NCI-H510A (cell line): ENCODE measurements around the gene STX7.

Experiments
- DNase-seq: peaks from one replicate; lab custom pipeline; 2025; lab: John Stamatoyannopoulos, UW

STX7 gene

GRCh38 chr6:132506869-132507808, 5.8 kb downstream of the STX7 start:
- DNase-seq: no peak

GRCh38 chr6:132506461-132506860, 6.5 kb downstream of the STX7 start:
- DNase-seq: no peak

- no peak for DNase-seq
These were observed 7.8 kb downstream of the STX7 start for GRCh38 chr6:132505158-132505557.

- no peak for DNase-seq
These were observed 8.2 kb downstream of the STX7 start for GRCh38 chr6:132504757-132505156.

- DNase-seq: no peak
These were observed 13.2 kb downstream of the STX7 start for GRCh38 chr6:132499757-132500156.

DNA sequence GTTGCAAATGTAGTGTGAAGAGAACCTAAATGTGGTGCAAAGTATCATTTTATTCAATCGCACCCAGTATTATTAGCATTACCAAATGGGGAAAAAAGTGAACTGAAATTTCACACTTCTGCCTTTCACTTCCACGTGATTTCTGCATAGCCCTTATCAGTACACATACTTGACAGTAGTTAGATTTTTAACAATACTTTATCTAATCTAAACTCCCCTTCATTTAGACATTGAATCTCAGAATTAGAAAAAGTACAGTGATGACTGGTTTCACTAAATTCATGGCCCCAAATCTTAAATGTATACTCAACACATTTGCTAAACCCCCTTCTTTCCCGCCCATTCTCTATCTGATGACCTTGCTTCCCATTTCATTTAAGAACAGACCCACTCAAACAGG, 14.3 kb downstream of the STX7 start:
- no peak for DNase-seq

DNA sequence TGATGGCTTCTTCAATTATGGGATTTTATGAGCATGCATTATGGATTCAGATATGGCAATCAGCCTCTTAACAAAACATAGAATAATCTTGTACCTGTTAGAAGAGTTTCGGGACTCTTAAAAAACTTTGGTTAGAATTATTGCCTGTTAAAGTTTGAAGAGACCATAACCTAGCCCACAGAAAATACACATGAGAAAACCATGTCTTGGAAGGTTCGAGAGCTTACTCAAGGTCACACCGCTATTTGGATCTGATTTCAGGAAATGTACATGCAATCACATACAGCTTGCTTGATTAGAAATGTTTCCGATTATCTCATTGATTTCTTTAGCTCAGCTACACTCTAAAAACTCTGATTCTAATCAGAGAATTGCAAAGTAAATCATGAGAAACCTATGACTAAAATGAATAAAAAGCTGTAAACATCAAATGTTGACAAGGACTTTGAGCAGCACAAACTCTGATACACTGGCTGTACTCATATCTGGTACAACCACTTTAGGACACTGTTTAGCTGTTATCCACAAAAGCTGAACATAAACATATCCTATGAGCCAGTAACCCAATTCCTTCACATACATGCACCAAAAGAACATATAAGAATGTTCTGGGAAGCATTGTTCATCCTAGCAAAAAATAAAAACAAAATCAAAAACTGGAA, 16.3 kb downstream of the STX7 start:
- DNase-seq: no peak

- no peak for DNase-seq
These were observed 17.3 kb downstream of the STX7 start for GRCh38 chr6:132495604-132496079.

DNA sequence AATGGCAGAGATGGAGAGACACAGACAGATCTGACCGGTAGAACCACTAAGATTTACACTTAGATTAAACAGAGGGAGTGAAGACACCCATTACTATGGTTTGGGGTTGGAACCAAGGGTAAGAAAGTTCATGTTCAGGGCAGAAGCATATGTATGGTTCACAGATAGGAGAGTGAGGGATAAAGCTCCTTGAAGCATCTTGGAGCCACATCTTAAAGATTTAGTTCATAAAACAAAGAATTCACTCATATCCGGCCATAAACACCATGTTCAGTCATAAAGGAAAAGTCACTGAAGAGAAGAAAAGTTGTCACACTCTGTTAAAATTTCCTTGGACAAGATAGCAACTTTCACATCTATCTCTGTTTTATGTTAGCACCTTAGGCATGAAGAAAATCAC, 18.0 kb downstream of the STX7 start:
- DNase-seq: no peak

DNA sequence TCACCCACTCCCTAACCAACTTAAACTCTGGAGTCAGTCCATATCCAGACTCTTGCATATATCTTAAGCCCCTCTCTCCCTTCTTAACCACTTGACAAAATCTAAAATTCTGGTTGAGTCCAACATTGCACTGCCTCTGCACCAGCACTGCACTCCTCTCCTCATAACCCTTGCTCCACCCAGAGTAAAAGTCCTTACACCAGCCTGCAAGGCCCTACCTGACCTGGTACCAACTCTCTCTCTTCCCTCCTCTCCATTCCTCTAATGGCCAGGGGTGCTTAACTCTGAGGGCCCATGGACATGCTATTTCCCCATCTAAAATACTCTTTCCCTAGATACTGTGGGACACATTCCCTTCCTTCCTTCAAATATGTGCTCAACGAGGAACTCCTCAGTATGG, 21.0 kb downstream of the STX7 start:
- no peak for DNase-seq

DNA sequence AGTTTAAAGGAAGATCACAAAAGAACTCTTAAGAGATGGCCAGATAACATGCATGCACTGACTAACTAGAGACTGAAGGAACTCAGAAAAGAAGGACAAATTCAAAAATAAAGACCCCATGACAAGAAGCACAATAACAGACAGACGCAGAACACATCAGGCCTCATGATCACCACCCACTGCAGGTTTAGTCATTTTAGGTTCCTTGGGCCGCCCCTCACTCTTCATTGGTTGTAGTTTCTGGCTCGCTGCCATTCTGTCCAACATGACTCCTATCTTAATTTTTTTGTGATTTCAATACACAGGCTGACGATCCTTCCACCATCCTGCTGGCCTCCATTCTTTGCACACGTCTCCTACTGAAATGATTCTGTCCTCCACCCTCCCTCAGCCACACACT, 21.6 kb downstream of the STX7 start:
- no peak for DNase-seq

GRCh38 chr6:132490478-132491204, 22.3 kb downstream of the STX7 start:
- no peak for DNase-seq

- no peak for DNase-seq
These were observed 22.9 kb downstream of the STX7 start for GRCh38 chr6:132490024-132490423.

DNA sequence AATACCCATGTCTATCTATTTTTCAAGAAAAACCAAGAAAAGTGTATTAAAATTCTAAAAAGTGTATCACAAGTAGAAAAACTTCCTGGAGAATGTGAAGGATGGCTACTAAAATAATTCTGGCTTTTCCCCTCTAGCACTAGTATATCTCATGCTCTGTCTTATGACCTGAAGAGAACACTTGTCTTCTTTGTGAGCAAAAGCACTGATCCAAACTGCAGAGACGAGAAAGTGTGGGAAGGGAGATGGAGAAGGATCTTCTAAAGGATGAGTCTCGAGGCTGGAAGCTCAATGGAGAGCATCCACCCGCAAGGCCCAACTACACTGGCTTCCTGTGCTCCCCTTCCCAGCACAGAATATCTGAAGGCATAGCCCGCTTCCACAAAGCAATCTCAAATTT, 23.5 kb downstream of the STX7 start:
- no peak for DNase-seq

DNA sequence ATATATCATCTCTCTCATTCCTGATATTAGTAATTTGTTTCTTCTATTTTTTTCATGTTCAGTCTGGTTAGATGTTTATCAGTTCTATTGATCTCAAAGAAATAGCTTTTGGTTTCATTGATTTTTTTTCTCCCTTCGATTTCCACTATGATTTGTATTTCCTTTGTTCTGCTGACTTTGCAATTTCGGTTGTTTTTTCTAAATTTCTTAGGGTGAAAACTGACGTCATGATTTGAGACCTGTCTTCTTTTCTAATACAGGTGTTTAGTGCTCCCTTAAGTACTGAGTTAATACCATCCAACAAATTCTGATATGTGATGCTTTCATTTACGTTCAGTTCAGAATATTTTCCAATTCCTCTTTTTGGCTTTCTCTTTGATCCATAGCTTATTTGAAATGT, 25.2 kb downstream of the STX7 start:
- DNase-seq: no peak

GRCh38 chr6:132484680-132485018, 28.3 kb downstream of the STX7 start:
- DNase-seq: no peak

DNA sequence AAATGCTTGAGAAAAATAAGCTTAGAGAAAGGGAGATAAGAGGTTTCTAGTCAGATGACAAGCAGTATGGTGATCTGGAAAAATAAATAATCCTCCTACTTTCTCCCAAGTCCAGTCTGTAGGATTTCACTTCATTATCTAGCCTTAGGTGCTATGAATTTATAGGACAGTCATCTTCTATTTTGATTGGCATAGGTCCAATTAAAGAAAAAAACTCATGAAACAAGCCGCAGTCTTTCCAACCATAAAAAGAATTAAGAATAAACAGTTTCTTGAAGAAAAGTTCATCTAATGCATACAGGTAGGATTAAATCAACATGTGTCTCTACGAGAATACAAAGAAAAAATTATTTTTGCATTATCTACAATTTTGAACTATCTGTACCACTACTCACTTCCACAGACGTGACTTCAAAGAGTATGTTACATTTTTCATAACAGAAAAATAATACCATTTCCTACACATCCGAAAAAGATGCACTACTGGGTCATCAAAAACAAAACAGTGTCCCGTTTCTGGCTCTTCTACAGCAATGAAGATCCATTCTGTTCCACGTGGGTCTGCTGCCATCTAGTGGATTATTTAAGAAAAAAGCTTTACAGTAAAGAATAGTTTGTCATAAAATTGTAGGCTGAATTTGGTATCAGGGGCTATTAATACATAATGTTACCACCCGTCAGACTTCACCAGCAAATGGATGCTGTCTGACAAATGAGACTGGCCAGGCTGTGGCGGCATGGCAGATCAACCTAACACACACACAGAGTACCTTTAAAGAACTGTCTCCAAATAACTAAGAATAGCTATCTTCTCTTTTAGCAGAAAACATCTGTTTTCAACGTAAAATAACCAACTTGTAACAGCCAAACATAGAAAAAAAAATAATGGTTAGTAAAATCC, 28.9 kb downstream of the STX7 start:
- no peak for DNase-seq

DNA sequence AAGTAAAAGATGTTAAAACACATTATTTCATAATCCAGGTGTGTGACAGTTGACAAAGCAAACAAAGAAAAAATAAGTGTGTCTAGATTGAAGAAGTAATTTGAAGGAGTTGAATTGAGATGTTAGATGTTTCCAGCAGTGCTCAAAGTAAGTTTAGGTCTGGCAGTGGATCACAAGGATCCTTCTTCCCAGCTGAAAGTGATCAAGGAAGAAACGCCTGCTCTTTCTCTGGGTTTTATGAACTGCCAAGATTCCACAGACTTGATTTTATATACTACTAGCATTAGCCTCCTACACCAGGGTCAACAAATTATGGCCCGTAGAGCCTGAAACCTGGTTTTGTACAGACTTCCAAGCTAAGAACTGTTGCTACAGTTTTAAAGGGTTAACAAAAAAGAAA, 30.3 kb downstream of the STX7 start:
- DNase-seq: no peak

- DNase-seq: no peak
These were observed 31.7 kb downstream of the STX7 start for GRCh38 chr6:132481189-132481588.

DNA sequence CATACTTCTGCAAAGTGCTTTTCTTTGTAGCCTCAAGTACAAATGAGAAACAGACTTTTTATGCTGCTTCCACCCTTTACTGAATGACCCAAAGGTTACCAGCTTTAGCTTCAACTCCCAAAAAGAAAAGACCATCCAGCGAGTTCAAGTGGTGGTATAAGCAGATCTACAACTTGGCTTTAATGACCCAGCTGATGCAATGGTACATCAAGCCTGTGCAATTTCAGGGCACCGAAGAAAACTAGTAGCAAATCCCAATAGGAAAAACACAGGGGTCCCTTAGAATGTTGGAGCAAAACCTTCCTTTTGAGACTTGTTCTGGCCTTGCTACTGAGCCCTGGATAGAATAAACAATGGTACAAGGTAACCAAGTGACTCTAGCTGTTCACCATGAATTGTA, 33.8 kb downstream of the STX7 start:
- DNase-seq: no peak

DNA sequence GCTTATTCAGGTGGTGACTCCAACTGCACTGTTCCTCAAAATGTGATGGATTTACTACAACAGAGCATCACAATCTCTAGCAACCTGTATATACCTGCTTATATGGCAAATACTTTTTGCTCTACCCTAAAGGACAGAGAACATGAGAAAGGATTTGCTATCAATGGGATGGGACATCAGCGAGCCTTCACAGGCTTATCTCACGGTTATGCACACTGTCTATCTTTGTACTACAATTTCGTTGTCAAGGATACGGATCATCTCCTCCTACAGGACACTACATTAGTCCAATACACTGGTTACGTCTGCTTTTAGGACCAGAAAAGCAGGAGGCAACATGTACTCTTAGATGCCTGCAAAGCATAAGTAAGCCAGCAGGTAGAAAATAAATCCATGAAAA, 34.2 kb downstream of the STX7 start:
- DNase-seq: no peak

DNA sequence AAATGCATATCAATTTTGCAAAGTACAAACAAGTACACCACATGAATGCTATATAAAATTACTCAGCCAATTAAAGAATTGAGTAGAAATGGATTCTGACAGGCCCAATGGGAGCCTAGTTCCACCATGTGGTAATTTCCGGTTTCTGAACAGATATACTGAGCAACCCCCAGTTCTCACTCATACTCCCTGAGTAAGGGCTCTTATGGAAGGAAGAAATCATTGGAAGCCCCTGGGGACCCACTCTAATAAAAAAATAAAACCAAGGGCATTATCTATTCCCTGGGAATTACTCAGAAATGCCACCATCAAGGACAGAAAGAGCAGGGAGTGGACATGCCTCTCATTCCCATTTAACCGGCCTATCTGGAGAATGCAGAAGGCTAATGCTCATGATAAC, 34.6 kb downstream of the STX7 start:
- DNase-seq: no peak
